Activated T-helper 9 cell treated with anti-CD3 and anti-CD28 coated beads, Interleukin-2, amount 50 U/mL, for 16 hours (primary cell): ENCODE data around the gene CMIP.

Experiments used
- DNase-seq: peaks from one replicate; pipeline ENCODE4 v3.0.0-alpha.2; 2020; ENCODE audit warnings: low read depth

The CMIP gene

GRCh38 chr16:81447383-81448101 is 2.9 kb downstream of the CMIP start:
- DNase-seq, result no peak

GRCh38 chr16:81448154-81449131 is 3.8 kb downstream of the CMIP start:
- no peak for DNase-seq

GRCh38 chr16:81449241-81449640 is 4.6 kb downstream of the CMIP start:
- DNase-seq, result no peak

GRCh38 chr16:81449899-81450608 is 5.4 kb downstream of the CMIP start:
- no peak for DNase-seq

GRCh38 chr16:81450783-81451491 is 6.3 kb downstream of the CMIP start:
- no peak for DNase-seq

GRCh38 chr16:81451753-81452680 is 7.4 kb downstream of the CMIP start:
- no peak for DNase-seq

GRCh38 chr16:81453091-81453728 is 8.6 kb downstream of the CMIP start:
- no peak for DNase-seq

- DNase-seq, result no peak
These were observed 9.4 kb downstream of the CMIP start for GRCh38 chr16:81454044-81454443.

DNA sequence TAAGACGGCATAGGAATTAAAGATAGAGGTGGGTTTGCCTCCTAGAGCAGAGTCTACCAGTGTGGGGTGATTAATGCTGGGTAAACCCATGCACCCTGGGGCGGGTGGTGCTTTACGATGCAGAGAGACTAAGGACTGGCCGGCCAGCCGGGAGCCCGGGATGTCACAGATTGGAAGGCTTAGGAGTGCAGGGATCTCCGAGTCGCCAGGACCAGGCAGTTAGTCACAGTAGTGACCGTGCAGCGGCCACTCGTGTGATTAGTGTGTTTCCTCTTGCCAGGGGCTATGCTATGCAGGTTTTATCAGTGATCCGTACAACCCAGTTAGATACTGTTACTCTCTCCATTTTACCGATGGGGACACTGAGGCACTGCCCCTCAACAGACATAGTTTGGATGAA is 10.4 kb downstream of the CMIP start:
- no peak for DNase-seq

DNA sequence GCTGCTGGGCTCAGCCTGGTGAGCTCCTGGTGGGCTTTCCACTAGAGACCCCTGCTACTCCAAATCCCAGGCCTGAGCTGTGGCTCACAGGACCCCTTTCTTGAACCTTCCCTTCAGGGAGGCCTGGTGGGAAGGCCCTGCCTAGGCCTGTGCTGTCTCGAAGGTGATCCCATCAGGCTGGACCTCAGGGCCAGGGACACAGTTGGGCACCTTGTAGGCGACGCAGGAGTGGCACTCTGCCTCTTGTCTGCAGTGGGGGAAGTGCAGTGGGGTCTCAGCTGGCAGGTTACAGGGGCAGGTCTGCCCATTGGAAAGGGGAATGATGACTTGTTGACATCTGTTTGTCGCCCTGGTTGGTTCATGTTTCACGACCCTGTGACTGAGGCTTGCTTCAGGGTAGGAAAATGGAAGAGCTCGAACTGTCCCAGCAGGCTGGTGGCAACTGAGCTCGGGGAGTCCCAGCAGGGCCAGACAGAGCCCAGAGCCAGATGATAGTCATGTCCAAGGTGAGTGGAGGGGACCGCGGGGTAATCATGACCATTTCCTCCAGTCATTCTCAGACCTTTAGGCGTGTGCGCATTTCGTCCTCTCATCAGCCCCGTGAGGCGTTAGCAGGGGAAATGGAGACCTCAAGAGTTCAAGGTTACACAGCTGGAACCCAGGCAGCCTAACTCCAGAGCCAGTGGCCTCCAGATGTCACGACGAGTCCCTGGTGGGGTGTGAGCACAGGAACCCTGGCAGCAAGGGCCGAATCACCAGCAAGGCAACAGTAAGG is 11.3 kb downstream of the CMIP start:
- DNase-seq, result no peak

DNA sequence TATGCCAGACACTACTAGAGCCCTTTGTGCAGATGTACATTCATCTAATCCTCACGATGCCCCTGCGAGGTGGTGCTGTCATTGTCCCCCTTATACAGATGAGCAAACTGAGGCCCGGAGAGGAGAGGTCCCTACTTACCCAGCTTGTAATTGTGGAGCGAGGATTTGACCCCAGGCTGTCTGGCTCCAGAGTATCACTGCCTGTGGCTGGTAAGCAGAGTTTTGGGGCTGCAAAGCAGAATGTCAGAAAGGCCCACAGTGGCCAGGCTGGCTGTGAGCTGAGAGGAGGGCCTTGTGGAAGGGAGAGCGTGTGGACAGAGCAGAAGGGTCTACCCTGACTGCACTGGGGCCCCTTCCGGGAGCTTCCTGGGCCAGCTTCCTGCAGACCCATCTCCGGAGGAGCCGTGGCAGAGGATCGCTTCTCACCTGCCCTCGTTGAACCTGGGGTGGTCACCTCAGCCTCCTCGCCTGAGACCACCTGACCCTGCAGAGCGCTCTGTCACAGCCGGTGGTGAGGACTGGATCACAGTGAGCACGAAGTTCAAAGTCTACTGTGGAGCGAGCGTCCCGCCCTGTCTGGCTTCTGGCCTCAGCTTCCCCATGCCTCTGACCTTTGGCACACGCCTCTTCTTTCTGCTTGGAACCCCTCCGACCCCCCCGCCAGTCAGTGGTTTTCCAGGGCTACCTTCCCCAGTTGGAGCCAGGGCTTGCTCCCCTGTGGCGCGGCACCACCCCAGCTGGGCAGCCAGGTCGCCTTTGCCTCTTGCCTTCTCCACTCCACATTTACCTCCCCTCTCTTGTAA is 12.1 kb downstream of the CMIP start:
- DNase-seq, result no peak

DNA sequence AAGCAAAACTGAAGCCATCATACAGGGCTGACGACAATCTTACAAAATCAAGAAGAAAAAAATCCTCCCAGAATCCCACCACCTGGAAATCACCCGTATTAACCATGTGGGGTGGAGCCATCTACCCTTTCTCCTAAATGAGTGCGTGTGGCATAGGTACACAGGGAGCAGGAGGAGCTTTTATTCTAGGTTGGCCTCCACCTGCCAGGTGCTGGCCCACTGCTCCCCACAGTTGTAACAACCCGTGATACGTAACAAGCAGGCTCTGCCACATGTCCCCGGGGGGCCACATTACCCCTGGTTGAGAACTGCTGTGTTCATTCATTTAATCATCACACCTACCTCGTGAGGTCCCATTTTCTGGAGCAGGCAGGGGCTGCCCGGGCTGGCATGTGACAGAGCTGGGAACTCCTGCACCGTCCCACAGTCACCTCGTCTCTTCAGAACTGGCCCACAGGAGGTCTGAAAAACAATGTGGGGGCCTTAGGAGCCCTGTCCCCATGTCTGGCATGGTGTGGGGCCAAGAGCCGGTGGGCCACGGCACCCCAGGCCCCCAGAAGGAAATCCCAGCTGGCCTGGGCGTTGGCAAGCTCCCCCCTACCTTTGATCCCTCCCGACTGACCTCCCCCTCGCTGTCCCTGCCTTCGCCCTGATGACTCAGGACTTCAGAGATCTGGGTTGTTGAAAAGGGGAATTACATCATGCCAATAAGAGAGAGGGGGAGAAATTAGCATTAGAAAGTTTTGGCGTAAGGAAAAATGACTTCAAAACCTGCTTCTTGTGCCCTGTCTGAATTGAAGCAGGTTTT is 12.9 kb downstream of the CMIP start:
- no peak for DNase-seq

- DNase-seq, result no peak
These were observed 13.6 kb downstream of the CMIP start for GRCh38 chr16:81458149-81458669.

DNA sequence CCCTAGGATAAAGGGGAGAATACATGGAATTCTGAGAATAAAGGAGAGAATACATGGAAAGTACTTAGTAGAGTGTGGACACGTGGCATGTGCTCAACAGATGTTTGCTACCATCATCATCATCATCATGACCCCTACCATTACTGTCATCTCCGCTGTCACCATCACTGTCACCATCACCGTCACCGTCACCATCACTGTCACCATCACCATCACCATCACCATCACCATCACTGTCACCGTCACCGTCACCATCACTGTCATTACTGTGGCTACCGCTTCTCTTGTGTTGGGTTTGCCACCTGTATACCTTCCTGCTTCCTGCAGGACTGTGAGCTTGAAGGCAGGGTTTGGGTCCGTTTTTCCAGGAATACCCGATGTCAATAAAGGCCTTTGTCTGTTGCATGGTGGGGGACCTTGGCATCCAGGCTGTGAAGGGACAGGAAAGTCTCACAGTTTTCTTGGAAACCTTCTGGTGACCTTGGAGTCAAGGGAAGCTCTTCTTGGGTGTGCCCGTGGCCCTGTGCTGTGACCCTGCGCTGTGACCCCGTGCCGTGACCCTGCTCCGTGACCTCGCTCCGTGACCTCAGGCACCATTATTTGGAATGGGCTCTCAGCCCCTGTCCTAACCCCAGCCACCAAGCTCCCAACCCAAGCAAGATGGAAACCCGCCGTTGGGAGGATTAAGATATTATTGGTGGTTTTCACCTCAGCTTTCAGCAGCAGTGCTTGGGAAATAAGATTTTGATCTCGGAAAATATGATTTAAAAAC is 14.4 kb downstream of the CMIP start:
- DNase-seq, result no peak

DNA sequence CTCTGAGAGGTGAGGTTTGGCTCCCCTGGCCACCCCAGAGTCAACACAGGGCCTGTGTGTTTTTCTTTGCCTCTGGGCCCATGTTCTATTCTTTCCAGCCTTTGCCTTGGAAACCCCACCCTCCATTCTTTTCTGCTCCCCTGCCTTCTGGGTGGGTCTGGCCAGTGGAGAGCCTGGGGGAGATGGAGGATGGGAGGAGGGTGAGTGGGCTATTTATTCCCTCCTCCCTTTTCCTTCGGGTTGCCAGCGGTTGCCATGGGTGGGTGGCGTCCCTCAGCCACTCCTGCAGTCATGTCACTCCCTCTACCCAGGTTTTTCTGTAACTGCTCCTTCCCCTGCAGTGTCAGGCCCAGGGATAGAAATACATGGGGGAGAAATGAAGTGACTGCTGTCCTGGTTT is 15.5 kb downstream of the CMIP start:
- no peak for DNase-seq

DNA sequence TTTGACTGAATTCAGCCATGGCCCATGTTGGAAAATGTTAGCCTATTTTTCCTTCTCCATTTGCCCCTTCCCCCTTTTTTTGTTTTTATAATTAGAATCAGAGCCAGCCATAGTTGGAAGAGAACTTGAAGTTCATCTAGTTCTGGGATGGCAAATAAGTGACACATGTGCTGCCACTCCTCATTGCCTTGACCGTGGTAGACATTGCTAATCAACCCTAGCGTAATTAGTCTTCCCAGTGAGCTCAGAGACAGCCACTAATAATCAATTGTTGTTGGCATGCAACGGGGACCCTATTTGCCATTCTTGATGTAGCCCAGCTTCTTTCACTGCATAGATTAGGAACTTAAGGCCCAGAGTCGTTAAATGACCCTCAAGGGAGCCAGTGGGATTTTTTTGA is 16.6 kb downstream of the CMIP start:
- no peak for DNase-seq

- no peak for DNase-seq
These were observed 17.2 kb downstream of the CMIP start for GRCh38 chr16:81461766-81462165.
